Measurements from ENCODE around the gene RARG.
"Not testable (repeated sequence)": the region's sequence is repeated elsewhere in the genome, so short reads cannot be mapped to it uniquely, and the experiment has no call there.

The RARG gene

DNA sequence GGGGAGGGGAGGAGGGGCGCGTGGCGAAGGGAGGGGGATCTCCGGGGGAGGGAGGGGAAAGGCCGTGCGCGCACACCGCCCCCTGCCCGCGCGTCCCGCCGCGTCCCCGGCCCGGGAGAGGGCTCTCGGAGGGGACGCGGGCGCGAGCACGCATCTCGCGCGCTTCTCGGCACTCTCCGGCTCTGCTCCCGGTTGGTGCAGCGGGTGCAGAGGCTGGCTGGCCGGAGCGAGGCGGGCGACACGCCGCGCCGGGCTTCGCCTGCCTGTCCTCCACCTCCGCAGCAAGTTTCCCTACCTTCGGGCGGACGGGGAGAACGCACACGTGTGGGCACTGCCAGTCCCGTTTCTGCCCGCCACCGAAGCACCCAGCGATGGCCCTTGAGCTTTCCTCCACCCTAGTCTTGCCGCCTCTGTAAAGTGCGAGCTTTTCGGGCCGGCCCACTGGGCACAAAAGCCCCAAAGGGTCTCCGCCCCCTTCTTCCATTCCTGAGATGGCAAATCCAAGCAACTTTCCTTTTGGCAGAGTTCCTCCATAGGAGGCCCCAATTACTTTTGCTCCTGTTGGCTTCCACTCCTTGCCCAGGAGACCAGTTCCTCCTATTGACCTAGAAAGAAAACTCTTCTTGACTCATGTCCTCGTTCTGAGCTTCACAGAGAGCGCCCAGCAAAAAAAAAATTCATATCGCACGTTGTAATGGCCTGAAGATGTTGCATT is 50.9 kb downstream of the RARG start:
- Histone ChIP-seq H3K4me2 (ENCODE audit: low read depth, low read length, poor library complexity, severe bottlenecking) (peak overlapping the region; percentile 97), H3K79me2 (ENCODE audit: insufficient read depth, low read length) (peaks cover 39% of the 10 kb centered on the region), H3K4me1 (ENCODE audit: insufficient read depth, low read length, poor library complexity, severe bottlenecking) (peaks cover 52% of the 10 kb centered on the region), H3K4me3 (ENCODE audit: low read length, poor library complexity, severe bottlenecking) (peak overlapping the region; percentile 83), H3K27me3 (ENCODE audit: insufficient read depth, low read length, poor library complexity, severe bottlenecking) (no peaks in the 10 kb centered on the region), H3K9ac (ENCODE audit: low read depth, low read length, poor library complexity, severe bottlenecking) (peak overlapping the region; percentile 89), H3K9me3 (ENCODE audit: insufficient read depth, low read depth, low read length) (no peaks in the 10 kb centered on the region), H3F3A (ENCODE audit: low read depth) (peaks cover 3% of the 10 kb centered on the region; the same call in 1 of the 2 replicates), H2AFZ (ENCODE audit: low read length) (peak overlapping the region; percentile 98), H3K9me2 (replicated peaks; ENCODE audit: low read depth, low read length) (no peaks in the 10 kb centered on the region), H4K20me1 (ENCODE audit: insufficient read depth, low read length, poor library complexity, severe bottlenecking) (peaks cover 34% of the 10 kb centered on the region), H3K36me3 (ENCODE audit: insufficient read depth, low read length) (peaks cover 21% of the 10 kb centered on the region; the same call in 1 of the 2 replicates)
- TF ChIP-seq EZH2phosphoT487 (IDR thresholded peaks at IDR 0.05; ENCODE audit: borderline replicate concordance) (no peak), CTCF (conservative IDR thresholded peaks at IDR 0.05; ENCODE audit: low read length) (no peak)

DNA sequence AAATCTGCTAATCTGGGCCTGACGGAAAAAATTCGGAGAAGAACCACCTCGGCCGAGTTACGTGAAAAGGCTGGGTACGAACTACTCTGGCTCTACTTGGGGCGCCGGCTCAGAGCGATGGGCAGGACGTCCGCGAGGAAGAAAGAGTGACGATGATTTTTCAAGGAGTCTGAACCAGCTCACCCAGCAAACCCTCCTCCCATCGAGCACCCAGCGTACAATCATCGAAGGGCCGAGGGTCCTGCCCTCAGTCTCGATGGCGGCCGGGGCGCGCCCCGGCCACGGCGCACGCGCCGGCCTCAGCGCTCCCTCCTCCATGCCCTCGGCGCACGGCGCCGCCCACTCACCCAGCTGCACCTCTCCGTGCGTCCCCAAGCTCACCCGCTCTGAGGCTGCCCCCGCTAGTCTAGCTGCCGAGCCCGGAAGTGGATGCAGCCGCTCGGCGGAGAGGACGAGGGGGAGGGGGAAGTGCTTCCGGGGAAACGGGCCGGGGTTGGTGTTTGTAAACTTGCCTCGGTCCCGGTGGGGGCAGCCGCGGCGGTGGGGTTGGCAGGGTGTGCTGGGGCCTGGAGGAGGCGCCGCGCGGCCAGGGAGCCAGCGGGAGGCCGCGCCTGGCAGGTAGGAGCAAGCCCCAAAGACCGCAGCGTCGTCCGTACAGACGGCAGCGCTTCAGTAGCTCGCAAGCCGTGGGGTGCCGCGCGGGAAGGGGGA is 51.6 kb downstream of the RARG start, which contains the start of the genes CSAD and ZNF740:
Gene CSAD (minus strand): TSS at position 706 of the 711 bp plus-strand sequence. CDS start 7,455 bp downstream, outside the sequence.
Gene ZNF740 (plus strand): TSS at position 503 of the 711 bp plus-strand sequence. CDS start 1,262 bp downstream, outside the sequence.
- Histone ChIP-seq H3K9me3 (ENCODE audit: insufficient read depth, low read depth, low read length) (no peaks in the 10 kb centered on the region), H3K36me3 (ENCODE audit: insufficient read depth, low read length) (peaks cover 14% of the 10 kb centered on the region; the same call in 1 of the 2 replicates), H3K9me2 (replicated peaks; ENCODE audit: low read depth, low read length) (no peaks in the 10 kb centered on the region), H2AFZ (ENCODE audit: low read length) (peak within 1 kb of the TSS; percentile 98), H3K4me2 (ENCODE audit: low read depth, low read length, poor library complexity, severe bottlenecking) (peak within 1 kb of the TSS; percentile 97), H3K27me3 (ENCODE audit: insufficient read depth, low read length, poor library complexity, severe bottlenecking) (no peaks in the 10 kb centered on the region), H3K79me2 (ENCODE audit: insufficient read depth, low read length) (peaks cover 39% of the 10 kb centered on the region), H3K4me1 (ENCODE audit: insufficient read depth, low read length, poor library complexity, severe bottlenecking) (peaks cover 47% of the 10 kb centered on the region), H3K9ac (ENCODE audit: low read depth, low read length, poor library complexity, severe bottlenecking) (peak within 1 kb of the TSS; percentile 89), H4K20me1 (ENCODE audit: insufficient read depth, low read length, poor library complexity, severe bottlenecking) (peaks cover 34% of the 10 kb centered on the region), H3K4me3 (ENCODE audit: low read length, poor library complexity, severe bottlenecking) (peak within 1 kb of the TSS; percentile 83), H3F3A (ENCODE audit: low read depth) (peaks cover 3% of the 10 kb centered on the region; the same call in 1 of the 2 replicates)
- TF ChIP-seq EZH2phosphoT487 (IDR thresholded peaks at IDR 0.05; ENCODE audit: borderline replicate concordance) = no peak
- TF ChIP-seq CTCF (conservative IDR thresholded peaks at IDR 0.05; ENCODE audit: low read length) = no peak

DNA sequence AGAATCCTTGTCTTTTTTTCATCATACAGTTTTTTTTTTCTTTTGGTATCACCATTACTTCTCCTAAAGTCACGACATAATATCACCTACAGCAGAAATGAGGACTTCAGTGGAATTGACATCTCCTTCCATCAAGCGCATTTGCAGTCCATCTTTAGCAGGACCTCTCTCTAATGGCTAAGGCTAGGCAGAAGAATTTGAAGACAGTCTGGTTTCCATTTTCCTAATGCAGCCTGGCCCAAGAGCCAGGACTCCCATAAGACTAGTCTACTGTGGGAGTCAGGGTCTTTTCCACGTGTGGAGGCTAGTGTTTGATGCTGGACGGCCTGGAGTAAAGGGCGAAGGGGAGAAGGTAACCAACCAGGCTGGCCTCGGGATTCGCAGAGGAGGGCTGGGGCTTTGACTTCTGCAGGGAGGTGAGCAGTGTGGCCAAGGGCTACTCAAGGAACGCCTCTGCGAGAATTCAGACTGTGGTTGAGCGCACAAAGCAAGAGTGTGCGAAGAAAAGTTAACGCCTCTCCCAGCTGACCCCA is 52.3 kb downstream of the RARG start:
- peaks cover 30% of the 10 kb centered on the region for H4K20me1 ChIP-seq (ENCODE audit: insufficient read depth, low read length, poor library complexity, severe bottlenecking)
- H2AFZ ChIP-seq (ENCODE audit: low read length) = peak overlapping the region; percentile 98
- peak overlapping the region; percentile 89 for H3K9ac ChIP-seq (ENCODE audit: low read depth, low read length, poor library complexity, severe bottlenecking)
- H3K36me3 ChIP-seq (ENCODE audit: insufficient read depth, low read length) = peaks cover 12% of the 10 kb centered on the region; the same call in 1 of the 2 replicates
- H3K4me2 ChIP-seq (ENCODE audit: low read depth, low read length, poor library complexity, severe bottlenecking) = peak overlapping the region; percentile 95
- peaks cover 40% of the 10 kb centered on the region for H3K4me1 ChIP-seq (ENCODE audit: insufficient read depth, low read length, poor library complexity, severe bottlenecking)
- H3K4me3 ChIP-seq (ENCODE audit: low read length, poor library complexity, severe bottlenecking) = peak overlapping the region; percentile 83
- H3F3A ChIP-seq (ENCODE audit: low read depth) = peaks cover 3% of the 10 kb centered on the region; the same call in 1 of the 2 replicates
- H3K9me3 ChIP-seq (ENCODE audit: insufficient read depth, low read depth, low read length) = no peaks in the 10 kb centered on the region
- H3K27me3 ChIP-seq (ENCODE audit: insufficient read depth, low read length, poor library complexity, severe bottlenecking) = no peaks in the 10 kb centered on the region
- TF ChIP-seq EZH2phosphoT487 (IDR thresholded peaks at IDR 0.05; ENCODE audit: borderline replicate concordance) = no peak
- no peak for TF ChIP-seq CTCF (conservative IDR thresholded peaks at IDR 0.05; ENCODE audit: low read length)
- no peaks in the 10 kb centered on the region for H3K9me2 ChIP-seq (replicated peaks; ENCODE audit: low read depth, low read length)
- peaks cover 37% of the 10 kb centered on the region for H3K79me2 ChIP-seq (ENCODE audit: insufficient read depth, low read length)

DNA sequence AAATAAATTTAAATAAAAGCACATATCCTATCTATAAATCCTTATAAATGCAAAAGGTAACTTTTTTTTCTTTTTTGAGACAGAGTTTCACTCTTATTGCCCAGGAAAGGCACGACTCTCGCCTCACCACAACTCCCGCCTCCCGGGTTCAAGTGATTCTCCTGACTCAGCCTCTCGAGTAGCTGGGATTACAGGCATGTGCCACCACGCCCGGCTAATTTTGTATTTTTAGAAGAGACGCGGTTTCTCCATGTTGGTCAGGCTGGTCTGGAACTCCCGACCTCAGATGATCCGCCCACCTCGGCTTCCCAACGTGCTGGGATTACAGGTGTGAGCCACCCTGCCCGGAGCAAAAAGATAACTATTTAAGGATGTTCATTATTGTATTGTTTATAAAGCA is 53.2 kb downstream of the RARG start:
- H4K20me1 ChIP-seq (ENCODE audit: insufficient read depth, low read length, poor library complexity, severe bottlenecking) = peaks cover 28% of the 10 kb centered on the region
- H3K9me3 ChIP-seq (ENCODE audit: insufficient read depth, low read depth, low read length); H3K9me2 ChIP-seq (replicated peaks; ENCODE audit: low read depth, low read length); H3K36me3 ChIP-seq (ENCODE audit: insufficient read depth, low read length); H3K4me2 ChIP-seq (ENCODE audit: low read depth, low read length, poor library complexity, severe bottlenecking); H2AFZ ChIP-seq (ENCODE audit: low read length); H3K4me3 ChIP-seq (ENCODE audit: low read length, poor library complexity, severe bottlenecking); H3K9ac ChIP-seq (ENCODE audit: low read depth, low read length, poor library complexity, severe bottlenecking); H3F3A ChIP-seq (ENCODE audit: low read depth); H3K27me3 ChIP-seq (ENCODE audit: insufficient read depth, low read length, poor library complexity, severe bottlenecking): not testable (repeated sequence)
- H3K79me2 ChIP-seq (ENCODE audit: insufficient read depth, low read length) = peaks cover 28% of the 10 kb centered on the region
- peaks cover 34% of the 10 kb centered on the region for H3K4me1 ChIP-seq (ENCODE audit: insufficient read depth, low read length, poor library complexity, severe bottlenecking)

All from Loucy (cell line).